SK-N-MC (cell line): ENCODE measurements around the gene TMEM120A.

Experiments
- EZH2 ChIP-seq: fragments of 200-600 bp; sonication (generic); IDR thresholded peaks from one replicate; pipeline ENCODE4 v1.6.1; 2017; ENCODE audit warnings: antibody characterized with exemption
- POLR2AphosphoS5 ChIP-seq: IDR thresholded peaks from 2 replicates; pipeline ENCODE4 v1.6.1; 2012; ENCODE audit warnings: mild to moderate bottlenecking, low read depth, low read length, borderline replicate concordance

GRCh38 chr7:75985009-75985517 lies 9.3 kb downstream of the TMEM120A start:
- TF ChIP-seq EZH2 (no peak), POLR2AphosphoS5 (no peak)
